ENCODE data around the gene PAM. TPM values are rescaled to one million over a fixed set of nuclear protein-coding genes. Genes with fewer than 3 reads are reported as not detected.

PAM gene
- total and polyA plus RNA-seq, 11 donors: 569 to 1,548 (median 1,087) TPM

DNA sequence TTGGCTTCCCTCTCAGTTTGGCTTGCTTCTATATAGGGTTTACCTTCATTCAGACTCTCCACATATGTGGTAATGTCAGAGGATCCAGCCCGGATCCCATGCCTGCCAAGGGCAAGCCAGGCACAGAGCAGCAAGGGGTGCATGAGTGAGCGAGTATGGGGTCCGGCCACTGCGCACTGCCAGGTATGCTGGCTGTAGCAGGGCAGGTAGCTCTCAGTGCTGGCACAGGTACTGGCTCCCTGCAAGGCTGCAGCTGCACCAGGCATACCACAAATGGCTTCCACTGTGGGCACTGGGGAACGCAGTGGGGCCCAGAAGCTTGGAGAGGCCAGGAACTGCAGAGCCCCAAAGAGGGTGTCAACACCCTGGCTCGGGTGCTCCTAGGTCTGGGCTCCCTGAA, 278.6 kb downstream of the PAM start:
- peak in 3 of 4 donors; percentile 19 to 43 (median 22) for ATAC-seq
- intact Hi-C loops (cut with DNase I): loop anchor here in 1 of 10 donors (10.0 kb wide), 1 partner anchor 101 kb away; no protein-coding TSS in a partner anchor
- H3K4me3 ChIP-seq: no peak overlapping the region
- no peak for TF ChIP-seq POLR2A (IDR thresholded peaks at IDR 0.05)
- WGBS, 4 donors: 87 to 98% (median 97%) methylated on average over 6 of the region's 6 CpGs
- H3K4me1 ChIP-seq: no peaks in the 10 kb centered on the region
- no peak overlapping the region for H3K27ac ChIP-seq
- peaks cover 0 to 46% (median 23%) of the 10 kb centered on the region in 9 donors for H3K36me3 ChIP-seq
- no peaks in the 10 kb centered on the region for H3K27me3 ChIP-seq
- H3K9me3 ChIP-seq: peaks cover 0 to 12% (median 0%) of the 10 kb centered on the region in 12 donors
- peak in 1 of 5 donors; percentile 48 for DNase-seq

DNA sequence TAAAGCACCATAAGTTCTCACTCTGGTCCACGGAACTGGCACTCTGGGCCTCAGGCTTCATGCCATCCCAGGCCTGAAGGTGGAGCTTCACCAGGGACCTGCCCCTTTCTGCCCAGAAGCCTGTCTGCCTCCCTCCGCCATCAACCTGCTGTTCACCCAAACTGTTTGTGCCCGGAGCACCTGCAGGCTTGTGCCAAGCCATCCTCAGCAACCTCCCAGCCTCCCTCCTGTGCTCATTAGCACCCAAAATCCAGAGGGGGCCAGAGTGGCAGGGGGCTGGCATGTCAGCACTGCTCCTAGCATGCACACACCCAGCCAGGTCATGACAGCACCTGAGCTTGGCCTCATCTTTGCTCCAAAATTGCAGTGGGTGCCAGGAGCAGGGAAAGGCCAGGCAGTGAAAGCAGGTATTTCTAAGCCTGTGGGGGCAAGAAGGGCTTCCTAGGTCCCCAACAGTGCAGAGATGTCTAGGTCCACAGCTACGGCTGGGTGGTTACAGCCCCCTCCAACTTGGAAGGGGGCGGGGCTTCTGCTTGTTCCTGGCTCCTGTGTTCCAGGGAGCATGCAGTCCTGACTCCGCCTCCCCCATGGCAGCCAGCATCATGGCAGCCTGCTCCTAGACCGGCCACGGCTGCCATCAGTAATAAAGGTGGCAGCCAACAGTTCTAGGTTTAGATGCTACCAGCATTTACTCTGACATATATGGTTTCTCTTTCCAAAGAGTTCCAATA, 279.7 kb downstream of the PAM start:
- H3K27me3 ChIP-seq: no peaks in the 10 kb centered on the region
- TF ChIP-seq POLR2A (IDR thresholded peaks at IDR 0.05): no peak
- peak in 1 of 5 donors; percentile 5 for DNase-seq
- H3K36me3 ChIP-seq: peaks cover 0 to 34% (median 17%) of the 10 kb centered on the region in 9 donors
- ATAC-seq: peak in 1 of 4 donors; percentile 27
- no peak overlapping the region for H3K27ac ChIP-seq
- no peaks in the 10 kb centered on the region for H3K4me1 ChIP-seq
- no peak overlapping the region for H3K4me3 ChIP-seq
- peaks cover 0 to 12% (median 0%) of the 10 kb centered on the region in 12 donors for H3K9me3 ChIP-seq
- intact Hi-C loops (cut with DNase I): loop anchor here in 2 of 10 donors (5.0 to 10.0 kb wide), 2 partner anchors 100 to 353 kb away; no protein-coding TSS in a partner anchor
- WGBS, 4 donors: 92 to 94% (median 92%) methylated on average over 7 to 8 of the region's 8 CpGs

DNA sequence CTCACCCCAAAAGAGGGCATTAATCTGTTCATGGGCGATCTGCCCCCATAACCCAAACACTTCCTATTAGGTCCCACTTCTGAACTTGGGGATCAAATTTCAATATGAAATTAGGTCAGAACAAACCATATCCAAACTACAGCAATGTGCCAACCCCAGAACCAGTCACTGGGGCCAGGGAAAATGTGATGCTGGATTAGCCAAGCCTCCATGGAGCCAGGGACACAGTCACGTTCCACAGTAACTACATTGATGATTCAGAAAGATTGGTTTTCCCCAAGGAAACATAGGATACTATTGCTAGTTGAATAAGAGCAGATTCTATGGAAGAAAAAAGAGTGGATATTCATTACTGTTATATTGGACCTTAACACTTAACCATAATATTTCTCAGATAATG, 280.6 kb downstream of the PAM start:
- no peak overlapping the region for H3K27ac ChIP-seq
- 43 to 75% (median 61%) methylated on average over 2 of the region's 2 CpGs for WGBS, 4 donors
- TF ChIP-seq, protein P1, sequence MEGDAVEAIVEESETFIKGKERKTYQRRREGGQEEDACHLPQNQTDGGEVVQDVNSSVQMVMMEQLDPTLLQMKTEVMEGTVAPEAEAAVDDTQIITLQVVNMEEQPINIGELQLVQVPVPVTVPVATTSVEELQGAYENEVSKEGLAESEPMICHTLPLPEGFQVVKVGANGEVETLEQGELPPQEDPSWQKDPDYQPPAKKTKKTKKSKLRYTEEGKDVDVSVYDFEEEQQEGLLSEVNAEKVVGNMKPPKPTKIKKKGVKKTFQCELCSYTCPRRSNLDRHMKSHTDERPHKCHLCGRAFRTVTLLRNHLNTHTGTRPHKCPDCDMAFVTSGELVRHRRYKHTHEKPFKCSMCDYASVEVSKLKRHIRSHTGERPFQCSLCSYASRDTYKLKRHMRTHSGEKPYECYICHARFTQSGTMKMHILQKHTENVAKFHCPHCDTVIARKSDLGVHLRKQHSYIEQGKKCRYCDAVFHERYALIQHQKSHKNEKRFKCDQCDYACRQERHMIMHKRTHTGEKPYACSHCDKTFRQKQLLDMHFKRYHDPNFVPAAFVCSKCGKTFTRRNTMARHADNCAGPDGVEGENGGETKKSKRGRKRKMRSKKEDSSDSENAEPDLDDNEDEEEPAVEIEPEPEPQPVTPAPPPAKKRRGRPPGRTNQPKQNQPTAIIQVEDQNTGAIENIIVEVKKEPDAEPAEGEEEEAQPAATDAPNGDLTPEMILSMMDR (IDR thresholded peaks at IDR 0.05): no peak
- TF ChIP-seq POLR2A (IDR thresholded peaks at IDR 0.05): no peak

DNA sequence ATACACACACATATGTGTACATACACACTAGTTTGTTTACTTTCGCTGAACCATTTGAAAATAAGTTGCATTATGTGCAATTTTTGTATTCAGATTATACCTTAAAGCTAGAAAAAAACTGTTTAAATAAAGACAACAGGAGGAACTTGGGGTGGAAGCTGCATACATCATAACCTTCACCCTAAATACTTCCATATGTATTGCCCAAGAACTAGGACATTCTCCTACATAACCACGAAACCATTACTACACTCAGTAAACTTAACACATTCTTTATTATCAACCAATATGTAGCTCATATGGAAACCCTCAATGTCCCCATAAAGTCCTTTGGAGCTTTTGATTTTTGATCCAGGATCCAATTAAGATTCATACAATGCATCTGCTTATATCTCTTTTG, 281.5 kb downstream of the PAM start:
- no peak for TF ChIP-seq POLR2A (IDR thresholded peaks at IDR 0.05)
- TF ChIP-seq, protein P1 (IDR thresholded peaks at IDR 0.05): no peak
- DNase-seq (no peak), ATAC-seq (no peak)
- Histone ChIP-seq H3K27ac (no peak overlapping the region), H3K4me1 (no peaks in the 10 kb centered on the region), H3K36me3 (peaks cover 0 to 17% (median 7%) of the 10 kb centered on the region in 9 donors), H3K9me3 (peaks cover 0 to 12% (median 0%) of the 10 kb centered on the region in 12 donors), H3K4me3 (no peak overlapping the region), H3K27me3 (no peaks in the 10 kb centered on the region)
- intact Hi-C loops (cut with DNase I): loop anchor here in 2 of 10 donors (5.0 to 10.0 kb wide), 2 partner anchors 98 to 354 kb away; no protein-coding TSS in a partner anchor
- 92 to 97% (median 96%) methylated on average over 2 of the region's 2 CpGs for WGBS, 4 donors

More for the DNA sequence above, 280.6 kb downstream of the PAM start:
- intact Hi-C loops (cut with DNase I): loop anchor here in 2 of 10 donors (5.0 to 10.0 kb wide), 2 partner anchors 99 to 353 kb away; no protein-coding TSS in a partner anchor
- no peak for ATAC-seq
- H3K36me3 ChIP-seq: peaks cover 0 to 26% (median 8%) of the 10 kb centered on the region in 9 donors
- peaks cover 0 to 12% (median 0%) of the 10 kb centered on the region in 12 donors for H3K9me3 ChIP-seq
- no peaks in the 10 kb centered on the region for H3K27me3 ChIP-seq
- no peaks in the 10 kb centered on the region for H3K4me1 ChIP-seq
- H3K4me3 ChIP-seq: no peak overlapping the region
- no peak for DNase-seq

Measured in heart left ventricle (tissue), 16 donors.